Caco-2 (cell line): ENCODE measurements around the gene KCTD5. TPM values are rescaled to one million over a fixed set of nuclear protein-coding genes. Genes with fewer than 3 reads are reported as not detected.

Source experiments
- BruUV-seq: library from RNA; stranded (reverse); fragments of 400-500 nt; replicated peaks from 2 replicates; lab custom pipeline; 2021; lab: Mats Ljungman, UMichigan
- CTCF ChIA-PET: fragments of 300-600 bp; sonication (Branson Sonifier 250); formaldehyde crosslinking; loops from one replicate; lab custom pipeline; 2022; ENCODE audit warnings: antibody characterized with exemption; lab: Charles Lee
- POLR2A ChIA-PET: fragments of 300-600 bp; sonication (Branson Sonifier 250); formaldehyde crosslinking; loops from one replicate; lab custom pipeline; 2022; ENCODE audit warnings: antibody characterized with exemption; lab: Charles Lee
- DNase-seq, 2 experiments: peaks; one replicate each; pipeline versions ENCODE4 v3.0.0 to v3.0.0-alpha.2; 2020 to 2022
- H3K27me3 ChIP-seq: replicated peaks from 2 replicates; pipeline ENCODE4 v1.6.0; 2011; ENCODE audit warnings: low read length; ENCODE audit not compliant: control insufficient read depth, insufficient read depth
- H3K36me3 ChIP-seq: 2 replicates; pipeline ENCODE4 v1.5.1; 2011; ENCODE audit warnings: low read length; ENCODE audit not compliant: control insufficient read depth, insufficient read depth
- H3K4me1 ChIP-seq: fragments of 250-450 bp; sonication (Bioruptor Pico); 2 replicates; pipeline ENCODE4 v1.5.1; 2020; ENCODE audit warnings: mild to moderate bottlenecking
- H3K4me3 ChIP-seq: 2 replicates; pipeline ENCODE4 v1.5.1; 2011; ENCODE audit warnings: low read depth, mild to moderate bottlenecking, control low read depth, low read length
- H3K9me3 ChIP-seq: fragments of 250-450 bp; sonication (Bioruptor Pico); 2 replicates; pipeline ENCODE4 v1.5.1; 2020; ENCODE audit warnings: mild to moderate bottlenecking, moderate library complexity
- H3K27ac Mint-ChIP-seq: one replicate; pipeline ENCODE4 v1.8.0; 2022; ENCODE audit warnings: mixed read lengths; ENCODE audit not compliant: unreplicated experiment
- H3K27me3 Mint-ChIP-seq: one replicate; pipeline ENCODE4 v1.8.0; 2022; ENCODE audit warnings: mixed read lengths; ENCODE audit not compliant: insufficient read depth, unreplicated experiment
- H3K36me3 Mint-ChIP-seq: one replicate; pipeline ENCODE4 v1.8.0; 2022; ENCODE audit warnings: mild to moderate bottlenecking, mixed read lengths; ENCODE audit not compliant: insufficient read depth, unreplicated experiment
- H3K4me1 Mint-ChIP-seq: one replicate; pipeline ENCODE4 v1.8.0; 2022; ENCODE audit warnings: low read depth, mixed read lengths; ENCODE audit not compliant: unreplicated experiment
- H3K4me3 Mint-ChIP-seq: one replicate; pipeline ENCODE4 v1.8.0; 2022; ENCODE audit warnings: mild to moderate bottlenecking, moderate library complexity, mixed read lengths; ENCODE audit not compliant: unreplicated experiment
- H3K9me3 Mint-ChIP-seq: one replicate; pipeline ENCODE4 v1.8.0; 2022; ENCODE audit warnings: mixed read lengths; ENCODE audit not compliant: unreplicated experiment
- intact Hi-C: fragments of 100-400 bp; cut with micrococcal nuclease; formaldehyde crosslinking; loops from one replicate; pipeline ENCODE4 v1.10.0; 2022; ENCODE audit not compliant: unreplicated experiment
- total RNA-seq: library from RNA; stranded (reverse); gene quantifications from 2 replicates; pipeline ENCODE4 v1.2.3, GENCODE V29; 2022
- TF ChIP-seq, protein P1 (sequence below), 2 experiments: fragments of 200-600 bp in 1 of 2; IDR thresholded peaks; 1 replicate in 1 of 2; 2 replicates in 1 of 2; pipeline versions ENCODE4 v1.5.1 to v1.8.0; 2011 to 2022; ENCODE audit warnings: antibody characterized with exemption in 1 of 2, control low read depth in 1 of 2, inconsistent platforms in 1 of 2, low read depth in 1 of 2, low read length in 1 of 2, mild to moderate bottlenecking in 1 of 2, moderate library complexity in 1 of 2; ENCODE audit not compliant: insufficient read depth in 1 of 2, severe bottlenecking in 1 of 2, unreplicated experiment in 1 of 2

Gene KCTD5
- total RNA-seq, 1 experiment from 2014 or later, result 30.4 TPM

DNA sequence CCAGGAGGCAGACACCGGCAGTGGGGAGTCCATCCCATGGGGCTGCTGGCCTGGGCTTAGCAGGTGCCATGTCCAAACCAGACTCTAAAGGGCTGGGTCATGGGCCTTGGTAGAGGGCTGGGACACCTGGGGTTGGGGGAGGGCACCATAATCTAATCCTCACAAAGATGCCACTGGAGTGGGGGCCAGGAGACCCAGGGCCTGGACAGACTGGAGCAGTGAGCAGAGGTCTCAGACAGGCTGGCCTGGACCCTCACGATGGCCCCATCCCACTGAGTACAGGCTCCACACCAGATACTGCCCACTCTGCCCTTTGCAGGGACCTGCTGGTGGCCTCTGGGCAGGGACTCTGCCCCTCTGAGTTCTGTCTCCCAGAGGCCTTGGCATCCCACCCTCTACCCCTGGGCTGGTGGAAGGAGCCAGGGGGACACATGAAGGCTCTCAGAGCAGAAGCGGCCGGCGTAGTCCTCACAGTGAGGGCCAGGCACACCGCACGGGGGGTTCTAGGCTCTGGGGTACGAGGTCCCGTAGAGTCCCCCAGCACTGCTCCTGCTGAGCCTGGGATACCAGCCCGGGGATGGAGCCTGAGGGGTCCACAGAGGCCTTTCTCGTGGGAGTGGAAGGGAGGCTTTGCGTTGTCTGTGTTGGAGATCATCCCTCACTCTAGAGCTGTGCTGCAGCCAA, 60.1 kb downstream of the KCTD5 start:
- H3K4me3 ChIP-seq, result no peak overlapping the region
- TF ChIP-seq, protein P1, sequence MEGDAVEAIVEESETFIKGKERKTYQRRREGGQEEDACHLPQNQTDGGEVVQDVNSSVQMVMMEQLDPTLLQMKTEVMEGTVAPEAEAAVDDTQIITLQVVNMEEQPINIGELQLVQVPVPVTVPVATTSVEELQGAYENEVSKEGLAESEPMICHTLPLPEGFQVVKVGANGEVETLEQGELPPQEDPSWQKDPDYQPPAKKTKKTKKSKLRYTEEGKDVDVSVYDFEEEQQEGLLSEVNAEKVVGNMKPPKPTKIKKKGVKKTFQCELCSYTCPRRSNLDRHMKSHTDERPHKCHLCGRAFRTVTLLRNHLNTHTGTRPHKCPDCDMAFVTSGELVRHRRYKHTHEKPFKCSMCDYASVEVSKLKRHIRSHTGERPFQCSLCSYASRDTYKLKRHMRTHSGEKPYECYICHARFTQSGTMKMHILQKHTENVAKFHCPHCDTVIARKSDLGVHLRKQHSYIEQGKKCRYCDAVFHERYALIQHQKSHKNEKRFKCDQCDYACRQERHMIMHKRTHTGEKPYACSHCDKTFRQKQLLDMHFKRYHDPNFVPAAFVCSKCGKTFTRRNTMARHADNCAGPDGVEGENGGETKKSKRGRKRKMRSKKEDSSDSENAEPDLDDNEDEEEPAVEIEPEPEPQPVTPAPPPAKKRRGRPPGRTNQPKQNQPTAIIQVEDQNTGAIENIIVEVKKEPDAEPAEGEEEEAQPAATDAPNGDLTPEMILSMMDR (IDR thresholded peaks at IDR 0.05; ENCODE audit: insufficient read depth in 1 of 2, low read depth in 1 of 2, low read length in 1 of 2, severe bottlenecking in 1 of 2, unreplicated experiment in 1 of 2), result no peak
- H3K36me3 ChIP-seq, result no peaks in the 10 kb centered on the region
- no peaks in the 10 kb centered on the region for H3K27me3 ChIP-seq
- ChIA-PET POLR2A (no interaction called here), CTCF (interaction anchor here (0.7 kb wide), 2 partner anchors 69 to 116 kb away, joined by 6 read pairs; no protein-coding TSS in a partner anchor)
- H3K9me3 Mint-ChIP-seq, result no peaks in the 10 kb centered on the region
- no peak overlapping the region for H3K27ac Mint-ChIP-seq
- intact Hi-C loops, result no loop called here
- DNase-seq, result no peak
- BruUV-seq, result no TSS peak
- no peaks in the 10 kb centered on the region for H3K27me3 Mint-ChIP-seq
- no peak overlapping the region for H3K4me3 Mint-ChIP-seq
- H3K4me1 Mint-ChIP-seq, result no peaks in the 10 kb centered on the region
- no peaks in the 10 kb centered on the region for H3K36me3 Mint-ChIP-seq
- no peaks in the 10 kb centered on the region for H3K9me3 ChIP-seq
- no peaks in the 10 kb centered on the region for H3K4me1 ChIP-seq

GRCh38 chr16:2743007-2743810, 60.9 kb downstream of the KCTD5 start:
- Histone ChIP-seq H3K36me3 (no peaks in the 10 kb centered on the region), H3K27me3 (no peaks in the 10 kb centered on the region), H3K4me1 (no peaks in the 10 kb centered on the region), H3K4me3 (no peak overlapping the region), H3K9me3 (no peaks in the 10 kb centered on the region)
- TF ChIP-seq, protein P1 (IDR thresholded peaks at IDR 0.05; ENCODE audit: insufficient read depth in 1 of 2, low read depth in 1 of 2, low read length in 1 of 2, severe bottlenecking in 1 of 2, unreplicated experiment in 1 of 2), result no peak
- H3K27ac Mint-ChIP-seq, result no peak overlapping the region
- intact Hi-C loops, result no loop called here
- no peak for DNase-seq
- H3K4me1 Mint-ChIP-seq, result no peaks in the 10 kb centered on the region
- no TSS peak for BruUV-seq
- no peaks in the 10 kb centered on the region for H3K9me3 Mint-ChIP-seq
- CTCF ChIA-PET, result no interaction called here
- no peaks in the 10 kb centered on the region for H3K36me3 Mint-ChIP-seq
- H3K4me3 Mint-ChIP-seq, result no peak overlapping the region
- H3K27me3 Mint-ChIP-seq, result no peaks in the 10 kb centered on the region
- POLR2A ChIA-PET, result no interaction called here

DNA sequence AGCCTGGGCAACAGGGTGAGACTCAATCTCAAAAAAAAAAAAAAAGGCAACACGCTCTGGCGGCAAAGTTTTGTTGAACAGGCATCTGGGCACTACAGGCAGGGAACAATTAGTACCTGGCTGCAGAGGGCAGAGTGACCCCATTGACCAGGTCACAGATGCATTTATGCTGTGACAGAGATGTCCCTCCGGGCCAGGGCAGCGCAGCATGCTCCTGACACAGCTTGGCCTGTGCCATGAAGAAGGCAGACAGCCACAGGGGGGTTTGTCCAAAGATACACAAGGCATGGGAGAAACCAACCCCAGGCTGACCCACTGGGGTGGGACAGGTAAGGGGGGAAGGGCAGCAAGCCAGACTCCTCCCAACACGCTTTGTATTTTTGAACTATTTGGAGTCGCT, 62.4 kb downstream of the KCTD5 start:
- no TSS peak for BruUV-seq
- intact Hi-C loops, result no loop called here
- no peaks in the 10 kb centered on the region for H3K36me3 Mint-ChIP-seq
- no peak for DNase-seq
- H3K9me3 Mint-ChIP-seq, result no peaks in the 10 kb centered on the region
- no peak overlapping the region for H3K4me3 Mint-ChIP-seq
- TF ChIP-seq, protein P1 (IDR thresholded peaks at IDR 0.05; ENCODE audit: insufficient read depth in 1 of 2, low read depth in 1 of 2, low read length in 1 of 2, severe bottlenecking in 1 of 2, unreplicated experiment in 1 of 2), result no peak
- ChIA-PET CTCF (no interaction called here), POLR2A (no interaction called here)
- Histone ChIP-seq H3K36me3 (no peaks in the 10 kb centered on the region; the same call in 1 of the 2 replicates), H3K4me1 (no peaks in the 10 kb centered on the region), H3K27me3 (no peaks in the 10 kb centered on the region), H3K9me3 (no peaks in the 10 kb centered on the region), H3K4me3 (no peak overlapping the region)
- H3K27me3 Mint-ChIP-seq, result no peaks in the 10 kb centered on the region
- no peak overlapping the region for H3K27ac Mint-ChIP-seq
- H3K4me1 Mint-ChIP-seq, result no peaks in the 10 kb centered on the region
